ENCODE results near the gene SRRM1. TPM values are rescaled to one million over a fixed set of nuclear protein-coding genes. Genes with fewer than 3 reads are reported as not detected.
"Not testable (repeated sequence)": the region's sequence is repeated elsewhere in the genome, so short reads cannot be mapped to it uniquely, and the experiment has no call there.

SRRM1 gene
- total RNA-seq, 1 donor from 2014 or later, result 39.1 TPM

DNA sequence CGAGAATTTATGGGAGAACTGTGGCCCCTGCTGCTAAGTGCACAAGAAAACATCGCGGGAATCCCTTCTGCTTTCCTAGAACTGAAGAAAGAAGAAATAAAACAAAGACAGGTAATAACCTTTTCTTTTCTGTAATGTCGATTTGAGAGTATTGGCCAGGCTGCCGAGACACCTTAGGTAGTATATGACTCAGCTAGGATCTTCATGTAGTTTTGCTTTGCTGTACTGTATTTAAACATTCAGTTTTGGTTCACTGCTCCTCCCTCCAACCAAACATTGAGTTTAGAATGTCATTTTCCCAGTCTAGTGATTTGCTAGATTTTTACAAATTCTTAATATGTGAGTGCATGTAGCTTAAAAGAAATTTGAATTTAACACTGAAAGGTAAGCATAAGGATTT is 5.8 kb downstream of the SRRM1 start:
- no peak for DNase-seq

- DNase-seq, result no peak
Measured at GRCh38 chr1:24652382-24652781, 9.3 kb downstream of the SRRM1 start.

- DNase-seq, result no peak
Measured at GRCh38 chr1:24654010-24654409, 10.9 kb downstream of the SRRM1 start.

DNA sequence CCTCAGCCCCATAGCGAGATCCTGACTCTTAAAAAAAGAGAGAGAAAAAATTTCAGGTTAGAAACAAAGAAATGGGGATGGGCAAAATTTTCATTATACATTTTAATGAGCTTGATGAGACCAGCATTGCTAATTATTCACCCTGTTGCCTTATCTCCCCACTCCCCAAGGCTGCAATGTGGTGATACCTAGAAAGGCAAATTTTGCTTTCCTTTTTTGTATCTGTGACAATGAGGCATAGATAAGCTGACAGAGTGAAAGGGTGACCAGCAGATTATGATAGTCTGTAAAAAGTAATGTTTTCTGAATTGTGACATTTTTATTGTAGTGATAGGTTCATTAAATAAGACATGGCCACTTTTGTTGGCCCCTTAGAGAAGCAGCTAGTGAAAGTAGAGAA is 12.9 kb downstream of the SRRM1 start:
- DNase-seq, result no peak

GRCh38 chr1:24657781-24658180 is 14.7 kb downstream of the SRRM1 start:
- no peak for DNase-seq

GRCh38 chr1:24659166-24659904 is 16.2 kb downstream of the SRRM1 start:
- DNase-seq, result no peak

DNA sequence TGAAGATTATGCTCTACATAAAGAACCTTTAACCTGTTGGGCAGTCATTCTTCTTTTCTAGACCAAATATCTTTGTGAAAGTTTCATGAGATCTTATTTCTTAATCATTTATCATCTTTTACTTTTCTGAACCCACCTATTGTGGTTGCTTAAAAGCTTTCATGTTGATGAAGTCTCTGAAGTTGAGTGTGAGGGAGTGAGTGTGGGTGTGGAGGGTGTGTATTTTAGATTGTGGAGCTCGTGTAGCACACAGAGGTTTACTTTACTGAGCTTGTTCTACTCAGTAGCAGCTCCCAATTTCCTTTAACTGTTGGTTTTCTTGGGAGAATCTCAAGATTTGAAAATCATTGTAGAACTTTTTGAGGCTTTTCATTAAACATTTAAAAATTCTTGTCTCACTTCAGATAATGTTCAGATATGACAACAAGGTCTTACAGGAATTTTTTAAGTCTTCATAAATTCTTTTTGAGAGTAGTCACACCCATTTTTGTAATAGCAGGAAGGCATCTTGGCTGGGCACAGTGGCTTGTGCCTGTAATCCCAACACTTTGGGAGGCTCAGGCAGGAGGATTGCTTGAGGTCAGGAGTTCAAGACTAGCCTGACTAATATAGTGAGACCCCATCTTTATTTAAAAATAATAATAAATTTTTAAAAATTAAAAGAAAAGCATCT is 17.0 kb downstream of the SRRM1 start:
- DNase-seq, result no peak

DNA sequence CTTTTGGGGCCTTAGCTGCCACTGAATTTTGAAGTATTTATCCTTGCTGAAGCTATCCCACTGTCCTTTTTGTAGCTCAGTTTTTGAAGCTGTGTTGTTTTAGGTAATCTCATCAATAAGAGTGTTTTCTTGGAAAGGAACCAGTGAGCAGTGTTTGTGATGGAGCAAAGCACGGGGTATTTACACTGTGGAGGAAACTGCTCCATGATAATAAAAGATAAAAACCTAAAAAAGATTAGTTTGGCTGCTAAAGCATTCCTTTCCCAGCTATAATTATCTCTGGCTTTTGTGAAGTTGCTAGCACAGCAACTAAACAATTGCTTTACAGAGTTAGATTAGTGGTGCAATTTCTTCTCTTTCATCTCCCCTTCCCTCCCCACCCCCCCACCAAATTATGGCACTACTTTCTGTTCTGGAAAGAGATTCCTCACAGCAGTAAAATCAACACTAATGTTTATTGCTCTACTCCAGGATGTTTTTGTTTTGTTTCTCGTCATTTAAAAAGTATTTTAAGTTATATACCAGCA is 21.5 kb downstream of the SRRM1 start:
- no peak for DNase-seq

DNA sequence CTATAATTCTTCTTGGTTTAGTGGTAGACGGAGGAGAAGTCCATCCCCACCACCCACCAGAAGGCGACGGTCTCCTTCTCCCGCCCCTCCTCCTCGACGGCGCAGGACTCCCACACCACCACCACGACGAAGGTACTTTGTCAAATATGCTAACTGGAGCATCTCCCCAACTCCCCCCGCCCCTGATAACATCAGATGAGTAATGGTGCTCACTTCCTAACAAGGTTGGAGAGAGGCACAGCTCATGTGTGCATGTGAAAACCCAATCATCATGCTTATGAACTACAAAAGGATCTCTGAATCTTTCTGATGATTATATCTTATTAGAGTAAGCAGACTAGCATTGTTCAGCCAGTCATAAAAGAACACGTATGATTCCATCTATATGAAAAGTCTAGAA is 23.7 kb downstream of the SRRM1 start:
- DNase-seq, result no peak

- not testable (repeated sequence) for DNase-seq
Measured at GRCh38 chr1:24671372-24671771, 28.3 kb downstream of the SRRM1 start.

DNA sequence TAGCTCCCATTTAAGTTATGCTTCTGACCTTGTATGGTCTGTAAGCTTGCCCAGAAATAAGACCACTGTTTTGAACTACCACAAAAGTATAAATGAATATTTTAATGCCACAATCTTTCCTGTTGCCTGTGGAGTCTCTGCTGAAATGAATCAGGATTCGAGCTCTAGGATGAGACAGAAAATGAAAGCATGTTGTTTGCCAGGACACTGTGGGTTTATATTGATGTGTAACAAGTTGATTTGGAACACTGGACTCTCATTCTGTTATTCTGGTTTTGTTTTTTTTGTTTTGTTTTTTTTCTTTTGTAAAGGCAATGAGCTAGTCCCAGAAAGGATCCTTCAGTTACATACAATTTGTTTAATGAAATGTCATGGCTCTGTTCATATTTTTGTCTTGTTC is 29.6 kb downstream of the SRRM1 start:
- DNase-seq, result not testable (repeated sequence)

DNA sequence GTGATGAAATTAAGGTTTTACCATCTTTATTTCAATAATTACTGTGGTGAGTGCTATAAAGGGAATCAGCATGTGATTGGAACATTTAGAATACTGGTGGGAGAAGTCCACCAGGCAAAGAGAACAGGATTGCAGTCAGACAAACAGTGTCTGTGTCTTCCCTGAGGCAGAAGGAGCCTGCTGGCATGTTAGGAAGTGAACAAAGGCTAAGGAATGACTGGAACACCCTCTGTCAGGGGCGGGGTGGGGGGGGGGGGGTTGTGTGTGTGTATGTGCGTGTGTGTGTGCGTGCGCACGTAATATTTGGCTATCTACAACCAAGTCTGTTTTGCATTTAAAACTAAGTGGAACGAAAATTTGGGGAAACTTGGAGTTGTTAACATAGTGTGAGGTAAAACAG is 30.2 kb downstream of the SRRM1 start:
- DNase-seq, result no peak

DNA sequence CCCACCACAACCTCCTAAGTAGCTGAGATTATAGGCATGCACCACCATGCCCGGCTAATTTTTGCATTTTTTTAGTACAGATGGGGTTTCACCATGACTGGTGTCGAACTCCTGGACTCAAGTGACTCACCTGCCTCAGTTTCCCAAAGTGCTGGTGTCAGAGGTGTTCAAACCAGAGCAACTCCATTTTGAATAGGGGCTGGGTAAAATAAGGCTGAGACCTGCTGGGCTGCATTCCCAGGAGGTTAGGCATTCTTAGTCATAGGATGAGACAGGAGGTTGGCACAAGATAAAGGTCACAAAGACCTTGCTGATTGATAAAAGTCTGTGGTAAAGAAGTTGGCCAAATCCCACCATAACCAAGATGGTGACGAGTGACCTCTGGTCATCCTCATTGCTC is 35.3 kb downstream of the SRRM1 start:
- not testable (repeated sequence) for DNase-seq

- no peak for DNase-seq
Measured at GRCh38 chr1:24679725-24680124, 36.6 kb downstream of the SRRM1 start.

DNA sequence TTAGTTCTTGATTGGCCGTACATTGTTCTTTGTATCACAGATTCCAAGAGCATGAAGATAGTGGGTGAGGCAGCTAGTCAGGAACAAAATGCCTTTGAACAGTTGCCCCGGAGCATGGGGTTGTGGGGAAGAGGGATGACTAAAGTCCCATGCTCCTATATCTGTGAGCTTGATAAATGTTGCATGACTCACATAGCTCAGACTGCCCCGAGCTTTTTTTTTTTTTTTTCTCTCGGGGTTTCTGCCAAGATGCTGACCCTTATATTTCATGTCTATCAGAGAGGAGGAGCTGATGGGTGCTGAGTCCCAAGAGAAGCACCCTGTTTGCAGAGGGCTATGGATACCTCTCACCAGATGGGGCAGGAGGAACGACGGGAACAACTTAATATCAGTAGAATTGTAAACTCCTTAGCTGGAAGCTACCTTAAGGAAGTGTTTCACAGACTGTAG is 40.6 kb downstream of the SRRM1 start:
- DNase-seq, result no peak

GRCh38 chr1:24688033-24688432 is 44.9 kb downstream of the SRRM1 start:
- no peak for DNase-seq

DNA sequence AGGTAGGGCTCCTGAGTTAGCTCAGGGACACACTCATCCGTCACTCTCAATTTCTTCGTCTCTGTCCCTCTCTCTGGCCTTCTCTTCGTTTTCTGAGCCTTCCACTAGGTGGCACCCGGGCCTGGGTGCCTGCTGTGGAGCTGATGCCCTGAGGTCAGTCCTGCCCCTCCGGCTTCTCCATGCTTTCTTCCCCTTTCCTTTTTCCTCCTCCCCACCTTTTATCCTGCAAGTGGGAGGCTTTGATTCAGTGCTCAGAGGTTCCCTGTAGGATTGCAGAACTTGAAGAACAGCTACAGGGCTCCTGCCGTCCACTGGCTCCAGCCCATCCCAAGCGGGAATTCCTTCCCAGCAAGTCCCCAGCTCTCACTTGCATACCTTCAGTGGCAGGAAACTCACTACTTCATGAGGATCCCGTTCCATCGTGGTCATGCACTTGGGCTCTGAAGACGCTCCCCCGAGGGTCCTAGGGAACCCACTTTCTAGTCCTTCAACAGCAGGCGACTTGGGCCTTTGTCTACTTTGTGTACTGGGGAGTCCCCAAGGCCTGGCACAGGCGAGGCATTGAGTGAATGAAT is 45.6 kb downstream of the SRRM1 start:
- DNase-seq, result peak; percentile 45

- DNase-seq, result no peak
Measured at GRCh38 chr1:24691051-24691450, 47.9 kb downstream of the SRRM1 start.

- no peak for DNase-seq
Measured at GRCh38 chr1:24692351-24692980, 49.4 kb downstream of the SRRM1 start.

- DNase-seq, result no peak
Measured at GRCh38 chr1:24693827-24694379, 50.8 kb downstream of the SRRM1 start.

DNA sequence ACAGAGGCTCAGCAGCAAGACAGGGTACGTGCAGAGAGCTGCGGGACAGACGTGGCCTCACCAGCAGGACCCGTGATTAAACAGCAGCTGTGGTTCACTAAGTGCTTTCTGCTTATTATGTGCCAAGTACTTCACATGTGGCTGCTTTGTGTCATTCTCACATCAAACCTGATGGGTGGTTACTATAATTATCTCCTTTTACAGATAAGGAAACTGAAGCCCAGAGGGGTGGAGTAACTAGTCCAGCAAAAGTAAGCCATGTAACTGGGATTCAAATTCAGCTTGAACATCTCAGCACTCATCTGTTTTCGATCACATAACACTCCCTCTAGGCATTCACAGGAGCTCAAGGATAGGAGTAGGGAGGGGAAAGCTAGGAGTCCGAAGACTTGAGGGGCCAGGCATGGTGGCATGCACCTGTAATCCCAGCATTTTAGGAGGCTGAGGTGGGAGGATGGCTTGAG is 51.3 kb downstream of the SRRM1 start:
- DNase-seq, result no peak

DNA sequence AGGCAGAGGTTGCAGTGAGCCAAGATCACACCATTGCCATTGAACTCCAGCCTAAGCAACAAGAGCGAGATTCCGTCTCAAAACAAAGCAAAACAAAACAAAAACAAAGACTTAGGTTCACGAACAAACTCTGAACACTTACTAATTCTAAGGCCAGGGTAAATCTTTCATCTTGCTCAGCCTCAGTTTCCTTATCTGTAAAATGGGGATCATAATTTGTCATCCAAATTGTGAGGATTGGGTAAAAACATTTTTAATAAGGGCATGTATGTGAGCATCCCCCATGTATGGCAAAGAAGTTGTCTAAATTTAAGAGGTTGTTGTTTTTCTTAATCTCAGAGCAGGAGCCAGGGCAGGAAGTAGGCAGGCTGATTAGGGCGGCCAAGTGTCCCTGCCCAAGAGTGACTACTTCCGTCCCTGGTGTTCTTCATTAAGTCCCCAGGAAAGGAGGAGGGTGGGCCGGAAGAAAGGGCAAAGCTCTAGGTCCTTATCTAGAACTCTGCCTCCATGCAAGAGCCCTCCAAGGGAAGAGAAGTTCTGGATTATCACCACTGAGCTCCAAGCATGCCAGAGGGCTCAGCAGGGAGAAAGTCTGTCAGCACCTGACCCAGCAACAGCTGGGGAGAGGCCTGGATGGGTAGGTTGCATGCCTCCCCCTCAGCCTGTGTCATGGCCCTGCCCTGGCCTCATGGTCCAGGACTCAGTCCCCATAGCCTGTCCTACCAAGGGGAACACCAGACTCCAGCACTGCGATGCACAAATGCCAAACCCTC is 52.3 kb downstream of the SRRM1 start:
- DNase-seq, result no peak

Measured in occipital lobe (tissue), 2 donors.